Activated effector memory CD4-positive, alpha-beta T cell treated with Interleukin-2 at 50 U/mL for 16 hours (primary cell): Measurements from ENCODE around the gene SUN3.

Experiments
- DNase-seq: peaks from one replicate; pipeline ENCODE4 v3.0.0-alpha.2; 2020

The SUN3 gene

DNA sequence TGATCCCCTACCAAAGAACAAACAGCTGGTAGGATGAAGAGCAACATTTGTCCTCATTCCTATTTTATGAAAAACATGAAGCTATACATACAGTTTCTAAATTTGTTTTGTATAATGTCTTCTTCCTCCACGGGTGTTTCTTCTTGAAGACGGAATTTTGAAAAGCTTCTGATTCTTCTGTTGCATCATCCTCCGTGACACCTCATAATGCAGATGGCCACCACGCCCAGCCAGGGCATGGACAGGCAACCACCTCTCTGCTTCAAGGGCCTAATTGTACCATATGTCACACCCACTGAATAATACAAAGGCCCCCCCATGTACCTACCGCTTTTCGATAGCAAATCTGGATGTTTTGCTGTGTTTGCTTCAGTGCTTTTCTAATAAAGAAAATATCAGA lies at the start of gene SUN3:
SUN3 (minus strand) TSS at position 170 of the 400 bp plus-strand sequence; CDS start at position 1, 169 bp downstream.
- DNase-seq = no peak

DNA sequence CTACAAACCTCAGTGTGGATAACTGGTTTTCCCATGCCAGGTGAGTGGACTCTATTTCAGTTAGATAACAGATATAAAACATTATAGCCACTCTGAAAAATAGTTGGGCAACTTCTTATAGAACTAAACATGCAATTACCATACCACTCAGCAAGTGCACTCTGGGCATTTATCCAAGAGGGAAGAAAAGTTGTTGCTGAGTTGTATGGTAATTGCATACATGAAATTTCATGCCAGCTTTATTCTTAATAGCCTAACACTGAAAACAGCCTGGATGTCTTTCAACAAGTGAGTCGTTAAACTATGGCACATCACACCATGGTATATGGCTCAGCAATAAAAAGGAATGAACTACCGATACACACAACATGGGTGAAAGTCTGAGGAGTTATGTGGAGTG lies 49.6 kb upstream of the SUN3 start:
- DNase-seq = no peak

DNA sequence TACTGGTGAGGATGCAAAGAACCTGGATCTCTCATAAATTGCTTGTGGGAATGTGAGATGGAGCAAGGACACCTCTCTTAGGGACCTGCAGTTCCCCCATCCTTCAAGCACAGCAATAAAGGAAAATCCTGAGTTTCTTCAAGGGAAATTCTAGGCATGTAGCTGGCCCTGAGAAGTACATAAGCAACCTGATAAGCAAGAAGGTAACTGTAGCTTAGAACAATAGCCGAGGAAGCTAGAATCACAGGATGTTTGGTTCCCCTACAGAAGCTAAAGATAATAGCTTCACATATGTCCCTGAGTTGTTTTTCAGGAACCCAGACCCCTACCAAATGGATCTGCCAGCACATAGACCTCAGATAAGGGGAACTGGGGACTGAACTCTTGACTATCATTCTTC lies 48.5 kb upstream of the SUN3 start:
- no peak for DNase-seq

DNA sequence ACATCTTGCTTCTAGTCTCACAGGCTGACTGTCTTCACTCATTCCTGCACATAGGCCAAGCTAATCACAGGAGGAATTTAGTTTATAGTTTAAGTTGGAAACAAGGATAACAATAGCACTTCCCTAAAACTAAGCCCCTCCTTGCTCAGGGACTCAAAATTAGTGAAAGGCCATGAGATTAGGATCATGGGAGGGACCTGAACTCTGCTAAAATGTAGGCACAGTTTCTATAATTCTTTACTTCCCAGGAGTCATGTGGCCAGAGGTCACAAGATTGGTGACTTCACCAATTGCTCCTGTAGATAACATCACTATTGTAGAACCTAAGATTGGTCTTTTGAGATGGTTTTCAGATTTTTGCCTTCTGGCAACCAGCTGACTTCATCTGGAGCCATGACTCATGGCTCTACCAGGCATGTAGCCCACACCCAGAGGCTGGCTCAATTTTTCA lies 45.3 kb upstream of the SUN3 start:
- DNase-seq = no peak

- no peak for DNase-seq
Observed at GRCh38 chr7:48067475-48067874, 38.6 kb upstream of the SUN3 start.

DNA sequence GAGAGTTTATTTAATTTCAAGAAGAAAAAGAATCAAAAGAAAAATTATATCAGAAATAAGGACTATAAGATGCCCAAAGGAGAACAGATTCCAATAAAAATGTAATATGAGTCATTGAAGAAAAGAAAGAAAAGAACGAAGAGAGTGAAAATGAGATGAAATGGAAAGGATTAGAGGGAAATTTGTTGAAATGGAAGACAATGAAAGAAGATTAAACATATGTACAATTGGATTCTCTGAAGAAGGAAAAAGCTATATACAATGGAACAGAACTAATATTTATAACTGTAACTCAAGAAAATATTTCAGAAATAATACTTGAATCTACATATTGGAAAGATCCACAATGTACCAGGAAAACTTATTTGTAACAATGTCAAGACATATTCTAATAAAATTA lies 35.1 kb upstream of the SUN3 start:
- DNase-seq = no peak

GRCh38 chr7:48059706-48060105 lies 30.8 kb upstream of the SUN3 start:
- DNase-seq = no peak

- DNase-seq = no peak
Observed at GRCh38 chr7:48058990-48059389, 30.1 kb upstream of the SUN3 start.

DNA sequence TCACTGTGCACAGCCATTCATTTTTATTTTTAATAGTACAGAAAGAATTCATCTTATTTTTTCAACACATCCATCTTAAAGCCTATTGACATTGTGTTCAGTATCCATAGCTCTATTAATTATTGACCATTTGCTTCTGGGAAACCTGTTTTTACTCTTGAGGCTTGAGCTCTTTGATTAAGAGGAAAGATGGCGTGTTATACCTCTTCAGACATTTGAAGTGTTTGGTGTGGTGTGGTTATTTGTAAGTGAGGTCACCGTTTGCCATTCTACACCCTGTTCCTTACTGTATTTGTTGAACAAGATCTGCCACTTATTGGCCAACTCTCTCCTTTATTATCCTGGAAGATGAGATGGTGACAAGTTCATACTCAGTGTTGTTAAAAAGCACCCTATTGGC lies 24.8 kb upstream of the SUN3 start:
- no peak for DNase-seq

GRCh38 chr7:48052748-48053147 lies 23.8 kb upstream of the SUN3 start:
- DNase-seq = no peak

DNA sequence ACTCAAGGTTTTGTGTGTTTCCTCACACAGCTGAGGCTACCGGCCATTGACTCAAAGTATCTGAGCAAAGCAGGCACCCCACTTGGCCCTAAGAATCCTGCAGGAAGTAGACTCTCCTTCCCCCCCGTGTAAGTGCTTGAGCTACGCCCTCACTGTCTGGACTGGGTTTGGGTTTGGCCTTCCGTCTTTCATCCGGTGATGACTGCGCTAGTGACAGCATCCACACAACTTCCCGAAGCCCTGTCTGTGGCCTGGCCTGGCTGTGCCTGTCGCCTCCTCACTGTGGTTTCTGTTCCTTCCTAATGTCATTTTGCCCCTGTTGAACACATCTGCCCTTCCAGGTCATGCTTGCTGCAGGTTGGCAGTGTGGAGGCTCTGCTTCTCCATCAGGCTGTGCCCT lies 20.9 kb upstream of the SUN3 start:
- DNase-seq = no peak

DNA sequence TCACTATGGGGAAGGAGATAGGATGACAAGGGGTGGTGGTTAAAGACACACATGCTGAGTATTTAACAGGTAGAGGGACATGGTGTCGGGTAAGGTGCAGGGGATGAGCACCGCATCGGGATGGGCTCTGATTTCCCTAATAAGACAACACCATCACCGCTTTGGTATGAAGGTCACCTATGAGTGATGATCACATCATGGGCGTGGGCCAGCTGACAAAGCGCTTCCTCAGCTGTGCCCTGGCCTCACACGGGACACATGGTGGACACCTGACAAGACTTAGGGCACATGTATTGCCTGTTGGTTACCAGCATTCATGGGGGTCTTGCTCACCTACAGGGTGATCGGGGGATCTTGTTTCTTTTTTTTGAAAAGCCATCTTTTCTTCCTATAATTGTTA lies 19.2 kb upstream of the SUN3 start:
- no peak for DNase-seq

GRCh38 chr7:48046458-48046857 lies 17.6 kb upstream of the SUN3 start:
- DNase-seq = no peak

DNA sequence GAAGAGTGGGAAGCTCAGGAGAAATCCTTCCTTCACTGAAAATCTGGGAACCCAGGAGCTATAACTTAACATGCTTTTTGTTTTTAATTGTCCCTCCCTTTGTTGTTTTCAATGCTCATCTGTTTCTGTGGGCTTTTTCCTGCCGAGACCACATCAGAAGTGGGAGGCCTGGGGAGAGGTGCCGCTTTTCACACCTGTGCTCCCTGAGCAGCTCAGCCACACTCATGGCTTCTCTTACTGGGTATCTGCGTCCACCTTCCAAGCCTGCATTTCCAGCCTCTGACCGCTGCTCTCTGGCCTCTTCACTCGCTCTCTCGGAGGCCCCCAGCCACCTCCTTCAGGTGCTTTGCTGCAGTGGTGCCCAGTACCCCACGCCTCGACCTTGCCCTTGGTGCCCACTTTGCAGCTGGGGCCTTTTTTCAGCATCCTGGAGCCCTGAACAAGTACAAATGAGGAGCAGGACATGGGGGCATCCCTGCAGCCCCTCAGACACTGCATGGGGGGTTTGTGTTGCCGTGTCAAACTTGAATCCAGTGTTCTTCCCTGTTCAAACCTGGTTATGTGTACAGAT lies 16.4 kb upstream of the SUN3 start:
- DNase-seq = no peak

- DNase-seq = no peak
Observed at GRCh38 chr7:48042636-48043035, 13.7 kb upstream of the SUN3 start.

DNA sequence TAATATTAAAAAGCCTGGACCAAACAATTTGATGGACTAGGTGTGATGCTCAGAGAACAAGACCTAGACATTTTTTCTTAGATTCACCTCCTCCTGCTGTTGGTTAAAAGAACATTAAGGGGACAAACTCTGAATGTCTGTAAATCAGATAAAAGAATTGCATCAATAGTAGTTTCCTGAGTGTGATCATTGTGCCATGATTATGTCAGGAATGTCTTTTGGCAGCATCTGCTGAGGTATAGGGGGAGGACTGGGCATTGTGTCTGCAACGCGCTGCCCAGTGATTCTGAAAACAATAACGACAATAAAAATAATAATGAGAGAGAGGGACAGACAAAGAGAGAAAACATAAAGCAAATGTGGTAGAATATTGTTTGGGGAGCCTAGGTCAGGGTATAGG lies 13.3 kb upstream of the SUN3 start:
- DNase-seq = no peak

DNA sequence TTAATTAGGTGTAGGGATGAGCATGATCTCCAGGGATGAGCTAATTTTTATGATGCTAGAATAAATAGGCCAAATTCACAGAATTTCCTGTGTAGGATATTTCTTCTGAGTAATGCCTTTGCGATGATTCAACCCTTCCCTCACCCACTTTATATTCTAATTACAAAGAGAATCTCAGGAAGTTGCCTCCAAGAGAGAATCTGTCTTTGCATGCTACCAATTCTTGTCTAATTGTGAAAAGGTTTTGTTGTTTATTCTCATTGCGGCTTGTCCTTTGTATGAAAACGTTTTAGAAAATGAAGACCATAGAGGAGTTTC lies 12.7 kb upstream of the SUN3 start:
- no peak for DNase-seq

DNA sequence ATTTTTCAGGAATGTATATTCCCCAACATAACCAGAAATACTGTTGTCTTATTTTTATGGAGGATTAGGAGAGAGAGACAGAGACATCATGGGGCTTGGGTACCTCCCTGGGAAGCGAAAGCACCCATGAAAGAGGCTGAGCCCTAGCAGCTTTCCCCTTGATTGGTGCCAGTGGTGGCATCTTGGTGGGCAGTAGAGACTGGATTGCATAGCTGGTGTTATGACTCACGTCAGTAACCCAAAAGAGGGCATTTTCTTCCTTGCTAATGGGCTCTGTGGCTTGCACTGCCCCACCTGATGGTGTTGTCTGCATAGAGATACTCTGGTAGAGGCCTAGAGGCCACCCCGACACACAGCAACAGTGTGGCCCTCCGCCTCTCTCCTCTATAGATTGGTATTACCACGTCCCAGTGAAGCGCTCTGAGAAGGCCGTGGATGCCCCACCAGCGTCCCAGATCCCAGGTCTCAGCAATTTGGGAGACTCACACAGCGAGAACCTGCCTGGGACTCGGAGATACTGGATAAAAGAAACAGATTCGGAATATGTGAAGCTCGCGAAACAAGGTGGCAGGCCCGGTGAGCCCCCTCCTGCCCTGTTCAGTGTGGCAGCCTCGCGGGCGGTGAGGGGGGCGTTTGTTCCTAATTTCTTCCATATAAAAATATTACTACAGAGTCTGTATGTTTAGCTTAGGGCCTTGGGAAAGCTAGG lies 12.2 kb upstream of the SUN3 start:
- DNase-seq = no peak

DNA sequence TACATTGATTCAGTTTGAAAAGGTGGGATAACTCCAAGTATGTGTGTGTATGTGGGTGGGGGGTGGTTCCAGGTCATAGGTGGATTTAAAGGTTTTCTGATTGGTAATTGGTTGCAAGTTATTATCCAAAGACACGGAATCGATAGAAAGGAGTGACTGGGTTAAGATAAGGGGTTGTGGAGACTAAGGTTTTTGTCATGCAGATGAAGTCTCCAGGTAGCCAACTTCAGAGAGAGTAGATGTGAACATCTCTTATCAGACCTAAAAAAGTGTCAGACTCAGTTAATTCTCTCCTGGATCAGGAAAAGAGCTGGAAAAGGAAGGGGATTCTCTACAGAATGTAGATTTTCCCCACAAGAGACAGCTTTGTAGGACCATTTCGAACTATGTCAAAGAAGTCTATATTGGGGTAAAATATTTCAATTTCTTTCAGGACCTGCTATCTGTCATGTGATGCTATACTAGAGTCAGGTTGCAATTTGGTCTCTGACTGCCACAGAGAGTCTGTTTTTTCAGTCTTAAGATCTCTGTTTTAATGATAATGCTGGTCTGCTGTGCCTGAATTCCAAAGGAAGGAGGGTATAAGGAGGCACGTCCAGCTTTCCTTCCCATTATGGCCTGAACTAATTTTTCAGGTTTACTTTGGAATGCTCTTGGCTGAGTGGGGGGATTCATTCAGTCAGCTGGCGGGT lies 10.1 kb upstream of the SUN3 start:
- DNase-seq = no peak

GRCh38 chr7:48035967-48036478 lies 7.1 kb upstream of the SUN3 start:
- DNase-seq = no peak

- DNase-seq = peak; percentile 82
Observed at GRCh38 chr7:48035301-48035966, 6.5 kb upstream of the SUN3 start, which contains the start of gene C7orf57. Gene C7orf57 (plus strand): TSS chr7:48035543. CDS start chr7:48036309, 766 bp downstream.

DNA sequence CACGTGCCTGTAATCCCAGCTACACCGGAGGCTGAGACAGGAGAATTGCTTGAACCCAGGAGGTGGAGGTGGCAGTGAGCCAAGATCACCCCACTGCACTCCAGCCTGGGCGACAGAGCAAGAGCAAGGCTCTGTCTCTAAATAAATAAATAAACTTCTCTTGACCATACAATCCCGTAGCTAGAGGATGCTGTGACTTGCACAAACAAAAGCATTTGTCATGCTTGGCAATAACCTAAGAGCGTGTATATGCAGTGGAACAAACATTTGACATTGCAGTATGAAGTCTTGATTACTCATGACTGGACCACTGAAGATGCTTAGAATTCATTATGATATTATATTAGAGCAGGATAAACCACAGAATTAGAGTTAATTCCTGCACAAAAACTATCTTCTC lies 5.0 kb upstream of the SUN3 start:
- no peak for DNase-seq

- no peak for DNase-seq
Observed at GRCh38 chr7:48031111-48031510, 2.2 kb upstream of the SUN3 start.

- no peak for DNase-seq
Observed at GRCh38 chr7:48025624-48026023, 3.3 kb downstream of the SUN3 start.
